ENCODE measurements around the gene ABLIM2.

- TF ChIP-seq MXI1 (conservative IDR thresholded peaks at IDR 0.05; ENCODE audit: poor library complexity, severe bottlenecking) (no peak), CTCF (IDR thresholded peaks at IDR 0.05; ENCODE audit: poor library complexity, severe bottlenecking) (no peak), EP300 (conservative IDR thresholded peaks at IDR 0.05; ENCODE audit: poor library complexity, severe bottlenecking) (no peak)
Measured at GRCh38 chr4:8167815-8168214, 9.2 kb upstream of the ABLIM2 start.

All from neural cell (in vitro differentiated cells).